SK-N-SH (cell line): ENCODE measurements around the gene ASGR1. TPM values are rescaled to one million over a fixed set of nuclear protein-coding genes. Genes with fewer than 3 reads are reported as not detected.

ENCODE experiments used
- CTCF ChIA-PET: fragments of 300-600, 350-600 bp; formaldehyde crosslinking; extraction: SDS; loops from one replicate; lab custom pipeline; 2021; lab: Yijun Ruan, JAX
- POLR2A ChIA-PET: fragments of 350-600 bp; sonication (Branson Sonifier 250); formaldehyde crosslinking; extraction: SDS; loops from one replicate; lab custom pipeline; 2020; ENCODE audit warnings: antibody characterized with exemption, inconsistent platforms; lab: Yijun Ruan, JAX
- DNase-seq: peaks from one replicate; pipeline ENCODE4 v3.0.0; 2012
- H2AFZ ChIP-seq: fragments of 200-600 bp; sonication (generic); 2 replicates; pipeline ENCODE4 v1.8.1; 2016; ENCODE audit warnings: antibody characterized with exemption, mild to moderate bottlenecking, low read depth
- H3F3A ChIP-seq: fragments of 200-600 bp; sonication (generic); replicated peaks from 2 replicates; pipeline ENCODE3; 2016; ENCODE audit warnings: antibody characterized with exemption, mild to moderate bottlenecking; ENCODE audit not compliant: insufficient read depth
- H3K27ac ChIP-seq, 2 experiments: fragments of 200-500 bp in 1 of 2; fragments of 200-600 bp in 1 of 2; sonication (Bioruptor generic) in 1 of 2; sonication (generic), shearing (Covaris generic) in 1 of 2; 2 replicates each; pipeline versions ENCODE4 v1.5.1 to v1.6.1; 2014 to 2016; ENCODE audit warnings: low read depth in 2 of 2, inconsistent platforms in 1 of 2, low read length in 1 of 2, mild to moderate bottlenecking in 1 of 2, mixed read lengths in 1 of 2
- H3K27me3 ChIP-seq: fragments of 200-600 bp; sonication (generic), shearing (Covaris generic); 2 replicates; pipeline ENCODE4 v1.6.1; 2016; ENCODE audit warnings: mixed run types; ENCODE audit not compliant: insufficient read depth
- H3K36me3 ChIP-seq, 2 experiments: fragments of 200-500 bp in 1 of 2; fragments of 200-600 bp in 1 of 2; sonication (Bioruptor generic) in 1 of 2; sonication (generic) in 1 of 2; replicated peaks in 1 of 2; 2 replicates each; pipeline versions ENCODE3 to v1.5.1; 2014 to 2016; ENCODE audit warnings: low read length in 1 of 2, mild to moderate bottlenecking in 1 of 2; ENCODE audit not compliant: insufficient read depth in 2 of 2, control insufficient read depth in 1 of 2
- H3K4me1 ChIP-seq, 2 experiments: fragments of 200-500 bp in 1 of 2; fragments of 200-600 bp in 1 of 2; sonication (Bioruptor generic) in 1 of 2; sonication (generic), shearing (Covaris generic) in 1 of 2; 2 replicates each; pipeline versions ENCODE4 v1.5.1 to v1.6.1; 2014 to 2016; ENCODE audit warnings: low read depth in 1 of 2, low read length in 1 of 2, mixed run types in 1 of 2; ENCODE audit not compliant: insufficient read depth in 2 of 2, control insufficient read depth in 1 of 2
- H3K4me2 ChIP-seq: fragments of 200-600 bp; sonication (generic), shearing (Covaris generic); 2 replicates; pipeline ENCODE4 v1.6.1; 2017; ENCODE audit warnings: mixed run types
- H3K4me3 ChIP-seq, 2 experiments: fragments of 200-500 bp in 1 of 2; fragments of 200-600 bp in 1 of 2; sonication (Bioruptor generic) in 1 of 2; sonication (generic), shearing (Covaris generic) in 1 of 2; 2 replicates each; pipeline versions ENCODE4 v1.5.1 to v1.8.1; 2014 to 2016; ENCODE audit warnings: low read depth in 2 of 2, inconsistent platforms in 1 of 2, low read length in 1 of 2, mild to moderate bottlenecking in 1 of 2, mixed read lengths in 1 of 2, moderate library complexity in 1 of 2
- H3K79me2 ChIP-seq: fragments of 200-600 bp; sonication (generic); 2 replicates; pipeline ENCODE4 v1.8.1; 2017; ENCODE audit warnings: mild to moderate bottlenecking; ENCODE audit not compliant: insufficient read depth
- H3K9ac ChIP-seq: fragments of 200-600 bp; sonication (generic); 2 replicates; pipeline ENCODE4 v1.6.1; 2017; ENCODE audit warnings: mixed run types
- H3K9me2 ChIP-seq: fragments of 200-600 bp; sonication (generic); 2 replicates; pipeline ENCODE4 v1.6.1; 2017; ENCODE audit warnings: mixed run types
- H3K9me3 ChIP-seq: fragments of 200-600 bp; sonication (generic); 2 replicates; pipeline ENCODE4 v1.6.1; 2017; ENCODE audit warnings: mixed run types, mild to moderate bottlenecking, moderate library complexity
- H4K20me1 ChIP-seq: fragments of 200-600 bp; sonication (generic); 2 replicates; pipeline ENCODE4 v1.6.1; 2017; ENCODE audit warnings: mild to moderate bottlenecking, mixed run types; ENCODE audit not compliant: insufficient read depth
- CHD2 ChIP-seq: fragments of 150-350 bp; IDR thresholded peaks from 2 replicates; pipeline ENCODE4 v1.6.1; 2018; ENCODE audit warnings: low read length; ENCODE audit not compliant: partially characterized antibody
- EP300 ChIP-seq, 2 experiments: IDR thresholded peaks; 2 replicates each; pipeline versions ENCODE4 v1.4.0 to v1.6.1; 2012; ENCODE audit warnings: borderline replicate concordance in 1 of 2, low read depth in 1 of 2, low read length in 1 of 2
- FOSL2 ChIP-seq: IDR thresholded peaks from 2 replicates; pipeline ENCODE4 v1.4.0; 2012; ENCODE audit warnings: low read depth, mild to moderate bottlenecking, moderate library complexity, borderline replicate concordance
- GATA2 ChIP-seq: sonication (generic); formaldehyde crosslinking; IDR thresholded peaks from 2 replicates; pipeline ENCODE4 v1.5.0; 2020; ENCODE audit warnings: mild to moderate bottlenecking, missing genetic modification reagents
- JUND ChIP-seq: IDR thresholded peaks from 2 replicates; pipeline ENCODE4 v1.4.0; 2012
- NRF1 ChIP-seq: IDR thresholded peaks from 2 replicates; pipeline ENCODE4 v1.6.1; 2012; ENCODE audit warnings: low read depth, mild to moderate bottlenecking, low read length
- RCOR1 ChIP-seq: fragments of 150-350 bp; IDR thresholded peaks from 2 replicates; pipeline ENCODE4 v1.6.1; 2017; ENCODE audit warnings: antibody characterized with exemption, low read length
- WGBS: methylation state at CpG from one replicate; pipeline ENCODE4 v1.1.6; 2017; ENCODE audit warnings: low lambda C conversion rate; 5-methylcytosine and 5-hydroxymethylcytosine counted together
- polyA plus RNA-seq, 3 experiments: library from polyadenylated mRNA; depleted of rRNA; stranded (reverse); fragments of >200 nt; gene quantifications; 2 replicates each; pipeline ENCODE4 v1.2.3, GENCODE V29; 2012
- TF ChIP-seq, protein P1 (sequence below): fragments of 200-600 bp; sonication (generic); IDR thresholded peaks from 2 replicates; pipeline ENCODE4 v1.6.1; 2017; ENCODE audit warnings: antibody characterized with exemption, mild to moderate bottlenecking, moderate library complexity
- TF ChIP-seq, protein P2 (sequence below): fragments of 150-350 bp; IDR thresholded peaks from 2 replicates; pipeline ENCODE4 v1.6.1; 2016; ENCODE audit warnings: mild to moderate bottlenecking, low read depth, low read length

The ASGR1 gene
- polyA plus RNA-seq, 1 of the 3 experiments (the other 2 are of a cell fraction), result 2.1 TPM

DNA sequence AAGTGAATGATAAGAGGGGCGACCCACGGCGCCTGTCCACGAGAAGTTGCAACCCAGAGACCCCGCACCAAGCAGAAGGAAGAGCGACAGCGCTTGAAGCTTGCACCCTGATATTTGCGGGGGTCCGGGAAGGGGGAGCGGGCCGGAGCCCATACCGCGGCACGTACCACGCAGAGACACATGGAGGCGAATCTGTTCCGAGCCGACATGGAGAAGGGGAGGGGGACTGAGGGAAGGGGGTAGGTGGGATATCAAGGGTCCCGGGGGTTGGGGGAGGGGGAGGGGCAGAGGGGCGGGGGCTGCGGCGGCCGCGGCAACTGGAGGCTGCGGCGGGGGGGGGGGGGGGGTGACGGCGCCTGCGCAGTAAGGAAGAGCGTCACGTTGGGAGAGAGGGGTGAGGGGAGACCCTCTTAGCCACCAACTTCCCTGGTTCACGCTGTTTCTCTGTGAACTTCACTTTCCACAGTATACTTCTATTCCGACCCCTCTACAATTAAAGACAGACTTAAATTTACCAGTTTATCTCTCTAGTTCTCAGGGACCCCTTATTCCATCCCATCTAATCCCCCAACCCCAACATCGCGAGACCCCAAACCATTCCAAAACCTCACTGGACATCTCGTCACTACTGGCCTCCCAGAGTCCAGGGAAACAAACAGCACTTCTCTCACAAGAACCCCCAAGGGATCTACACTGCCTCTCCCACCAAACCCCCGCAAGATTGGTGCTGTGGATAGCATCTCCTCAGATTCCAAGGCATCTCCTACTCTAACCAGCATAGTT is 32.5 kb upstream of the ASGR1 start:
- POLR2A ChIA-PET, result no interaction called here
- peaks cover 63% of the 10 kb centered on the region for H3K79me2 ChIP-seq
- WGBS, result 47% methylated on average over 29 of the region's 37 CpGs

DNA sequence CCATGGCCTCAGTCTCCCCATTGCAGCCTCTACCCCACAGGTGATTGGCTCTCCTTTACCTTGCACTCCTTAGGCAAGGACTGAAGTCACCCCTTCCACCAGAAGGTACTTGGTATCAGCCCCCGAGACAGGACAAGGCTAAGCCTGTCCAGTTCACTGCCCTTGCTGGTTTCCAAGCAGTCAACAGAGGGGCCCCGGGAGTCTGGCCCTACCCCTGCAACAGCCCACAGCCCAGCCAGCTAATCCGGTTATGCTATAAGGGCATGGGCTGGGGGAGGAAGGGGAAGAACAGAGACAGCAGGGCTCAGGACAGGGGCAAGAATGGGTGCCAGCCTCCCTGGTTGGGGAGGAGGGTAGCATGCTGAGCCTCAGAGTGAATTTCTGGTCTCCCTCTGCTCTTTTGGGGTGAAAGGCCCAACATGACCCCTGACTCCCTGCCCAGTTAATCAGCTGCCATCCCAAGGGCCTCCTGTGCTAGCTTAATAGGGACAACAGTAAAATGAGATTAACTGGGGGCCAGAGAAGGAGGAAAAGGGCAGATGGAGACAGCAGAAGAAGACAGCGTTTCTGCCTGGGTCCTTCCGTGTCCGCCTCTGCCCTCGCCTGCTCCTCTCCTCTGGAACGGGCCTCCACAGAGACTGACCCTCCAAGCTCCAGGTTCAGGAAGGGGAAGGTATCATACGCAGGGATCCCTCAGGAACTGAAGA is 29.7 kb upstream of the ASGR1 start:
- Histone ChIP-seq H3K9me2 (no peaks in the 10 kb centered on the region), H3F3A (peaks cover 13% of the 10 kb centered on the region), H3K36me3 (no peaks in the 10 kb centered on the region), H3K9me3 (no peaks in the 10 kb centered on the region), H3K79me2 (peaks cover 53% of the 10 kb centered on the region), H3K4me2 (no peak overlapping the region), H3K27ac (no peak overlapping the region), H3K9ac (no peak overlapping the region), H2AFZ (no peak overlapping the region), H3K27me3 (no peaks in the 10 kb centered on the region), H4K20me1 (peaks cover 42% of the 10 kb centered on the region), H3K4me3 (no peak overlapping the region), H3K4me1 (peaks cover 6 to 24% of the 10 kb centered on the region in 2 experiments; a peak in 2 of 4 replicates)
- POLR2A ChIA-PET, result interaction anchor here (0.6 kb wide), 1 partner anchor 12 kb away, joined by 3 read pairs; no protein-coding TSS in a partner anchor
- DNase-seq, result no peak
- WGBS, result 92% methylated on average over 9 of the region's 9 CpGs
- CTCF ChIA-PET, result interaction anchor here (1.2 to 2.3 kb wide), 3 partner anchors 11 to 163 kb away, joined by 4 to 8 read pairs (median 4); partner anchors contain the start of genes ACADVL and DLG4
- TF ChIP-seq NRF1 (no peak), EP300 (IDR thresholded peaks at IDR 0.05; ENCODE audit: borderline replicate concordance in 1 of 2, low read depth in 1 of 2, low read length in 1 of 2) (no peak), RCOR1 (no peak), FOSL2 (no peak), JUND (no peak)
- TF ChIP-seq, protein P1, sequence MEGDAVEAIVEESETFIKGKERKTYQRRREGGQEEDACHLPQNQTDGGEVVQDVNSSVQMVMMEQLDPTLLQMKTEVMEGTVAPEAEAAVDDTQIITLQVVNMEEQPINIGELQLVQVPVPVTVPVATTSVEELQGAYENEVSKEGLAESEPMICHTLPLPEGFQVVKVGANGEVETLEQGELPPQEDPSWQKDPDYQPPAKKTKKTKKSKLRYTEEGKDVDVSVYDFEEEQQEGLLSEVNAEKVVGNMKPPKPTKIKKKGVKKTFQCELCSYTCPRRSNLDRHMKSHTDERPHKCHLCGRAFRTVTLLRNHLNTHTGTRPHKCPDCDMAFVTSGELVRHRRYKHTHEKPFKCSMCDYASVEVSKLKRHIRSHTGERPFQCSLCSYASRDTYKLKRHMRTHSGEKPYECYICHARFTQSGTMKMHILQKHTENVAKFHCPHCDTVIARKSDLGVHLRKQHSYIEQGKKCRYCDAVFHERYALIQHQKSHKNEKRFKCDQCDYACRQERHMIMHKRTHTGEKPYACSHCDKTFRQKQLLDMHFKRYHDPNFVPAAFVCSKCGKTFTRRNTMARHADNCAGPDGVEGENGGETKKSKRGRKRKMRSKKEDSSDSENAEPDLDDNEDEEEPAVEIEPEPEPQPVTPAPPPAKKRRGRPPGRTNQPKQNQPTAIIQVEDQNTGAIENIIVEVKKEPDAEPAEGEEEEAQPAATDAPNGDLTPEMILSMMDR, result no peak
- TF ChIP-seq, protein P2, sequence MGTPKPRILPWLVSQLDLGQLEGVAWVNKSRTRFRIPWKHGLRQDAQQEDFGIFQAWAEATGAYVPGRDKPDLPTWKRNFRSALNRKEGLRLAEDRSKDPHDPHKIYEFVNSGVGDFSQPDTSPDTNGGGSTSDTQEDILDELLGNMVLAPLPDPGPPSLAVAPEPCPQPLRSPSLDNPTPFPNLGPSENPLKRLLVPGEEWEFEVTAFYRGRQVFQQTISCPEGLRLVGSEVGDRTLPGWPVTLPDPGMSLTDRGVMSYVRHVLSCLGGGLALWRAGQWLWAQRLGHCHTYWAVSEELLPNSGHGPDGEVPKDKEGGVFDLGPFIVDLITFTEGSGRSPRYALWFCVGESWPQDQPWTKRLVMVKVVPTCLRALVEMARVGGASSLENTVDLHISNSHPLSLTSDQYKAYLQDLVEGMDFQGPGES, result no peak

More for the DNA sequence above, 32.5 kb upstream of the ASGR1 start:
- H3K4me2 ChIP-seq, result peak overlapping the region; percentile 10; the same call in 1 of the 2 replicates
- peak; percentile 82 for DNase-seq
- peak overlapping the region in 1 of 2 experiments; percentile 40; a peak in 2 of 4 replicates for H3K4me3 ChIP-seq
- peaks cover 48% of the 10 kb centered on the region for H4K20me1 ChIP-seq
- no peak overlapping the region for H3K9ac ChIP-seq
- H3F3A ChIP-seq, result peaks cover 31% of the 10 kb centered on the region
- TF ChIP-seq GATA2 (CRISPR knock-in tag) (no peak), CHD2 (peak; percentile 79)
- no peaks in the 10 kb centered on the region for H3K9me3 ChIP-seq
- H3K27me3 ChIP-seq, result no peaks in the 10 kb centered on the region
- H3K36me3 ChIP-seq, result no peaks in the 10 kb centered on the region
- CTCF ChIA-PET, result no interaction called here
- H3K4me1 ChIP-seq, result peaks cover 11 to 35% of the 10 kb centered on the region in 2 experiments; a peak in 3 of 4 replicates
- H3K9me2 ChIP-seq, result no peaks in the 10 kb centered on the region
- H2AFZ ChIP-seq, result no peak overlapping the region
- H3K27ac ChIP-seq, result peak overlapping the region in 1 of 2 experiments; percentile 39; a peak in 1 of 4 replicates
